OCI-LY1 (cell line): ENCODE data around the gene AP2A1.

Experiments
- EZH2 ChIP-seq: fragments of 200-600 bp; sonication (generic), shearing (Covaris generic); IDR thresholded peaks from 2 replicates; pipeline ENCODE4 v1.8.0; 2017; ENCODE audit warnings: borderline replicate concordance, mixed run types, mild to moderate bottlenecking, antibody characterized with exemption, low read length, moderate library complexity, mixed read lengths
- TF ChIP-seq, protein P1 (sequence below): fragments of 200-600 bp; sonication (generic), shearing (Covaris generic); IDR thresholded peaks from 2 replicates; pipeline ENCODE4 v1.5.1; 2017; ENCODE audit warnings: mild to moderate bottlenecking, antibody characterized with exemption, low read length, moderate library complexity, mixed read lengths

DNA sequence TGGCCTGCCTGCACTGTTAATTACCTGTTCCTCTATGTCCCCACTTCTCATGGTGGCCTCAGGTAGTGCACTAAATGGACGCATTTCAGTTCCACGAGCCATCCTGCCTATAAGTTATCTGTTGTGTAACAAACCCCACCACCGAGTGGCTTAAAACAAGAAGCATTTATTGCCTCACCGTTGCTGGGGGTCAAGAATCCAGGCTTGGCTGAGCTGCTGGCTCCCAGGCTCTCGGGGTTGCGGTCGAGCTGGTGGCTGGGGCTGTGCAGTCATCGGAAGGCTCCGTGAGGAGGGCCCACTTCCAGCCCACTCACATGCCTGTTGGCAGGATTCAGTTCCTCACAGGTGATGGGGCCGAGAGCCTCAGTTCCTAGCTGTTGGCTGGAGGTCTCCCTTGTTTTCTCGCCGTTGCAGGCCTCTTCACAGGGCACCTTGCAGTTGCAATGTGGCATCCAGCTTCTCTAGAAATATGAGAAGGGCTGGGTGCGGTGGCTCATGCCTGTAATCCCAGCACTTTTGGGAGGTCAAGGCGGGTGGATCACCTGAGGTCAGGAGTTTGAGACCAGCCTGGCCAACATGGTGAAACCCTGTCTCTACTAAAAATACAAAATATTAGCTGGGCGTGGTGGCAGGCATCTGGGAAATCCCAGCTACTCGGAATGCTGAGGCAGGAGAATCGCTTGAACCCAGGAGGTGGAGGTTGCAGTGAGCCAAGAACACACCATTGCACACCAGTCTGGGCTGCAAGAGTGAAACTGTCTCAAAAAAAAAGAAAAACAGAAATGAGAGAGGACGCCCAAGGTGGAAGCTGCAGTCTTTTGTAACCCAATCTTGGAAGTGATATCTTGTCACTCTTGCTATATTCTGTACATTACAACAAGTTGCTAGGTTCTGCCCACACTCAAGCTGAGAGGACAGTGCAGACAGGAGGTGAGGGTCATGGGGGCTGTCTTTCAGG, 77.6 kb downstream of the AP2A1 start:
- TF ChIP-seq, protein P1, sequence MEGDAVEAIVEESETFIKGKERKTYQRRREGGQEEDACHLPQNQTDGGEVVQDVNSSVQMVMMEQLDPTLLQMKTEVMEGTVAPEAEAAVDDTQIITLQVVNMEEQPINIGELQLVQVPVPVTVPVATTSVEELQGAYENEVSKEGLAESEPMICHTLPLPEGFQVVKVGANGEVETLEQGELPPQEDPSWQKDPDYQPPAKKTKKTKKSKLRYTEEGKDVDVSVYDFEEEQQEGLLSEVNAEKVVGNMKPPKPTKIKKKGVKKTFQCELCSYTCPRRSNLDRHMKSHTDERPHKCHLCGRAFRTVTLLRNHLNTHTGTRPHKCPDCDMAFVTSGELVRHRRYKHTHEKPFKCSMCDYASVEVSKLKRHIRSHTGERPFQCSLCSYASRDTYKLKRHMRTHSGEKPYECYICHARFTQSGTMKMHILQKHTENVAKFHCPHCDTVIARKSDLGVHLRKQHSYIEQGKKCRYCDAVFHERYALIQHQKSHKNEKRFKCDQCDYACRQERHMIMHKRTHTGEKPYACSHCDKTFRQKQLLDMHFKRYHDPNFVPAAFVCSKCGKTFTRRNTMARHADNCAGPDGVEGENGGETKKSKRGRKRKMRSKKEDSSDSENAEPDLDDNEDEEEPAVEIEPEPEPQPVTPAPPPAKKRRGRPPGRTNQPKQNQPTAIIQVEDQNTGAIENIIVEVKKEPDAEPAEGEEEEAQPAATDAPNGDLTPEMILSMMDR = no peak
- TF ChIP-seq EZH2 = no peak
